Brain microvascular endothelial cell (primary cell): ENCODE data around the gene CTNS.

ENCODE experiments used
- DNase-seq: peaks from one replicate; pipeline ENCODE4 v3.0.0-alpha.2; 2020
- H3K27ac ChIP-seq: fragments of 250-450 bp; sonication (Bioruptor Pico); 2 replicates; pipeline ENCODE4 v1.5.1; 2020; ENCODE audit warnings: mild to moderate bottlenecking, moderate library complexity
- H3K27me3 ChIP-seq: fragments of 250-450 bp; sonication (Bioruptor Pico); replicated peaks from 2 replicates; pipeline ENCODE4 v1.5.1; 2020; ENCODE audit warnings: mild to moderate bottlenecking
- H3K36me3 ChIP-seq: fragments of 250-450 bp; sonication (Bioruptor Pico); replicated peaks from 2 replicates; pipeline ENCODE4 v1.5.1; 2020; ENCODE audit warnings: mild to moderate bottlenecking
- H3K4me3 ChIP-seq: 2 replicates; pipeline ENCODE4 v1.5.1; 2011; ENCODE audit warnings: low read depth, mild to moderate bottlenecking, control low read depth, low read length, moderate library complexity
- in situ Hi-C: cut with HindIII; loops from 2 replicates; pipeline ENCODE4 v1.10.0; 2017; ENCODE audit warnings: low sequenced_read_pairs, low pct_ligation_motif_present
- TF ChIP-seq, protein P1 (sequence below): IDR thresholded peaks from 2 replicates; pipeline ENCODE4 v1.5.1; 2011; ENCODE audit warnings: low read depth, mild to moderate bottlenecking, moderate library complexity, low read length, control low read depth, inconsistent platforms; ENCODE audit errors: missing control alignments

CTNS gene

DNA sequence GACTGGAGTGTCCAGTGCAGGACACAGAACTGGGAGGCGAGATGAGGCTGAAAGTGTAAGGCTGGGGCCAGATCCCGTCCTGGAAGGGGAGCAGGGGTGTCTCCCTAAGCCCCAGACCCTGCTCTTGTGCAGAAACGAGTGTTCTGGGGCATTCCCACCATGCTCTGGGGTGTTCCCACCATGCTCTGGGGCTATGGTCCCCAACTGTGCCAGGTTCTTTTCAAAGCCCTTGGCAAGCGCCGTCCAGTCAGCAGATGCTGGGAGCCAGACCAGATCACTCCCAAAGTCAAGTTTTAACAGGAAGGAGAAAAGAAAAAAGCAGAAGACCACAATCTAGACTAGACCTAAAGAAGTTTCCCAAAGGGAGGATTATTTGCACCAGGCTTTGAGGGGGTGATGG lies 29.3 kb downstream of the CTNS start:
- Histone ChIP-seq H3K4me3 (no peak overlapping the region), H3K27ac (no peak overlapping the region), H3K36me3 (peaks cover 23% of the 10 kb centered on the region), H3K27me3 (no peaks in the 10 kb centered on the region)
- in situ Hi-C loops, result no loop called here
- no peak for DNase-seq
- TF ChIP-seq, protein P1, sequence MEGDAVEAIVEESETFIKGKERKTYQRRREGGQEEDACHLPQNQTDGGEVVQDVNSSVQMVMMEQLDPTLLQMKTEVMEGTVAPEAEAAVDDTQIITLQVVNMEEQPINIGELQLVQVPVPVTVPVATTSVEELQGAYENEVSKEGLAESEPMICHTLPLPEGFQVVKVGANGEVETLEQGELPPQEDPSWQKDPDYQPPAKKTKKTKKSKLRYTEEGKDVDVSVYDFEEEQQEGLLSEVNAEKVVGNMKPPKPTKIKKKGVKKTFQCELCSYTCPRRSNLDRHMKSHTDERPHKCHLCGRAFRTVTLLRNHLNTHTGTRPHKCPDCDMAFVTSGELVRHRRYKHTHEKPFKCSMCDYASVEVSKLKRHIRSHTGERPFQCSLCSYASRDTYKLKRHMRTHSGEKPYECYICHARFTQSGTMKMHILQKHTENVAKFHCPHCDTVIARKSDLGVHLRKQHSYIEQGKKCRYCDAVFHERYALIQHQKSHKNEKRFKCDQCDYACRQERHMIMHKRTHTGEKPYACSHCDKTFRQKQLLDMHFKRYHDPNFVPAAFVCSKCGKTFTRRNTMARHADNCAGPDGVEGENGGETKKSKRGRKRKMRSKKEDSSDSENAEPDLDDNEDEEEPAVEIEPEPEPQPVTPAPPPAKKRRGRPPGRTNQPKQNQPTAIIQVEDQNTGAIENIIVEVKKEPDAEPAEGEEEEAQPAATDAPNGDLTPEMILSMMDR, result no peak

DNA sequence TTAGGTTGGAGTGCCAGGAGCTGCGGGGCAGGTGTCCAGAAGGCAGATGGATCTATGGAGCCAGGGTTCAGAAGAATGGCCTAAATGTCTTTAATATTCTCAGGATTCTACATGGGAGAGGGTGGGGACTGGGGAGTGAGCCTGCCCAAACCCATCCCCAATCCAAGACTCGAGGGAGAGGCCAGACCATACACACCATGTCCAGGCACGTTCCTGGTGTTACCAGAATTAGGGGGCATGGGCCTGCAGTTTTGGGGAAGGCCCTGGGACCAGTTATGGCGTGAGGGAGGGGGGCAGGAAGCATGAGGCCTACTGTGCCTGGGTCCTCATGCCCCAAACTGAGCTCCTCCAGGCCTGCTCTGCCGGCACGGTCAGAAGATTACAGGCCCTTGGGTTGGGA lies 30.0 kb downstream of the CTNS start:
- in situ Hi-C loops, result no loop called here

DNA sequence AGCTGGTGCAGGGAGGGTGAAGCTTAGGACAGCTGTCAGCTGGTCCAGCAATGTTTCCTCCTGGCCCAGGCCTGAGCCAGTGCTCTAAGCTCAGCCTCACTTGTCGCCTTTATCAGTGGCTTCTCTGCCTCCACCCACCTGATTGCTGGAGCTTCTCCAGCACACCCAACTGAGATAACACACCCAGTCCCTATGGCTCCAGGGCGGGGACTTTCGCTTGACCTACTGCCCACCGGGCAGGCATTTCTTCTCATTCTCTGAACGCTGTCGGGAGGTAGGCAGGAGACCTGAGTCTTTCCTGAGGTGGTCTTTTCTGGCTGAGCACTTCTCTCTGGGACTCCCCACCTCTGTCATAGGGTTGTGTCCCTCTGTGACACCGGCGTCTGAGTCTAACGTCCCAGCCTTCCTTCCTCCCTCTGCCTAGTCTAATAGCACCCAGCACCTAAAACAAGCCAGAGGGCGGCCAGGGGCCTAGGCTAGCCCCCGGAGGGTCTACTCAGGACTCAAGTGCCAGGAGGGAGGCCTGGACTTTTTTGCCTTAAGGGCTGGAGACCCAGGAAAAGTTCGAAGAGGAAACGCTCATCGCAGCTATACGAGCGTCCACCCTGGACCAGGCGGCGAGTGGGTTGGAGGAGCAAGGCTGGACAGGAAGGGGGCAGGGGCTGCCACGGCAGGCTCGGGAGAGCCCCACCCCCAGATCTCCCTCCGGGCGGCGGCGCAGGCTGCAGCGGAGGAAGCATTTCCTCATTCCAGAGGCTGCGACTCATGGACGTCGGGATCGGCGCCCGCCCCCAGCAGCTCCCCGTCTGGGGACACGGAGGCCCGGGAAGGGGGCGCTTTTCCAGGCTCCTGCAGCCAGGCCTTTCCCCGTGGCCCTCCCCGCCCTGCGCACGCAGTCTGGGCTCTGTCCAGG lies 31.1 kb downstream of the CTNS start:
- TF ChIP-seq, protein P1, result no peak
- in situ Hi-C loops, result no loop called here
- H3K4me3 ChIP-seq, result peak overlapping the region; percentile 96
- H3K36me3 ChIP-seq, result peaks cover 20% of the 10 kb centered on the region
- peak; percentile 87 for DNase-seq
- H3K27ac ChIP-seq, result peak overlapping the region; percentile 86
- no peaks in the 10 kb centered on the region for H3K27me3 ChIP-seq

More for the DNA sequence above, 30.0 kb downstream of the CTNS start:
- Histone ChIP-seq H3K4me3 (peak overlapping the region; percentile 36), H3K36me3 (peaks cover 23% of the 10 kb centered on the region), H3K27ac (no peak overlapping the region), H3K27me3 (no peaks in the 10 kb centered on the region)
- no peak for DNase-seq
- TF ChIP-seq, protein P1, result no peak

DNA sequence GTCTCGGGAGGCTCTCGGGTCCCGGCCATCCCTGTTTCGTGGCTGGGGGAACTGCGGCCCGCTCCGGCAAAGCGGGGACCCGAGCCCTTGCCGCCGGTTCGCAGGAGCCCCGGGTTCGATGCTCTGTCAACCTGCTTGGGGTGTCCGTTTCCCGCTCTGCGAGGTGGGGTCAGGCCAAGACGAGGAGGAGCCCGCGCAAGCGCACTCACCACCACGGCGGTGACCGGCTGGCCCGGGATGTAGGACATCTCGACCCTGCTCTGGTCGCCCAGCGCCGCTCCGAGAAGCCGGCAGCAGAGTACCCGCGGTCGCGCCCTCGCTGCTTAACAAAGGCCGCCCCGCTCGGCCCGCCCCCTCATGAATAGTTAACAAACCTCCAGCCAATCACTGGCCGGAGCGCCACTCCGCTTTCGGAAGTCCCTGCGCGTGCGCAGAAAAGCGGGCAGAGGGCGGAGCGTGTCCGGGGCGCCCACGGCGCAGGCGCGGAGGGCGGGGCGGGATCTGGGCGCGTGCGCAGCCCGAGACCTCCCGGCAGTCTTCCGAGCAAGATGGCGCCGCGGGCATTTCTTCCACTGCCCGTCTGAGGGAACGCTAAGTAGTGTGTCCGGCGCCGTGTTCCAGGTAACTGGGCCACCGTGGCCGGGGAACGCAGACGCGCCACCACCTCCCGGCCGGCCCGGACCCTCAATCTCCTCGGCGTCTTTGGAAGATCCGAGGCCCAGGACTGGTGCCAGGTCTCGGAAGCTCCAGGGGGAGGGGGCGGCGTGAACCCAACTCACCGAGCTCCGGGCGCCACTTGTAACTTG lies 31.9 kb downstream of the CTNS start, which contains the start of the genes EMC6 and TAX1BP3:
EMC6 (plus strand) TSS at position 534 of the 806 bp plus-strand sequence. CDS start 335 bp downstream, outside the sequence.
TAX1BP3 (minus strand) TSS at position 300 of the 806 bp plus-strand sequence; CDS start at position 248, 52 bp downstream.
- in situ Hi-C loops, result no loop called here
- TF ChIP-seq, protein P1, result no peak
- Histone ChIP-seq H3K4me3 (peak within 1 kb of the TSS; percentile 97), H3K36me3 (peaks cover 14% of the 10 kb centered on the region), H3K27ac (peak within 1 kb of the TSS; percentile 86), H3K27me3 (no peaks in the 10 kb centered on the region)
- DNase-seq, result peak; percentile 94

DNA sequence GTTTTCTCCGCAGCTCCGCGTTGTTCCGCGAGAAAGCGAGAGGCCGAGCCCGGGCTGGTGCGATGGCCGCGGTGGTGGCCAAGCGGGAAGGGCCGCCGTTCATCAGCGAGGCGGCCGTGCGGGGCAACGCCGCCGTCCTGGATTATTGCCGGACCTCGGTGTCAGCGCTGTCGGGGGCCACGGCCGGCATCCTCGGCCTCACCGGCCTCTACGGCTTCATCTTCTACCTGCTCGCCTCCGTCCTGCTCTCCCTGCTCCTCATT lies 32.5 kb downstream of the CTNS start:
- TF ChIP-seq, protein P1, result no peak
- Histone ChIP-seq H3K27ac (peak overlapping the region; percentile 75), H3K36me3 (peaks cover 9% of the 10 kb centered on the region), H3K27me3 (no peaks in the 10 kb centered on the region), H3K4me3 (peak overlapping the region; percentile 97)
- in situ Hi-C loops, result no loop called here
- DNase-seq, result no peak
